ENCODE data around the gene LEMD2. TPM values are rescaled to one million over a fixed set of nuclear protein-coding genes. Genes with fewer than 3 reads are reported as not detected.

LEMD2 gene
- total RNA-seq, 1 donor from 2014 or later = 20.2 TPM

GRCh38 chr6:33777398-33778388, 11.2 kb downstream of the LEMD2 start:
- no peak for DNase-seq (ENCODE audit: low spot score)
- ATAC-seq = no peak

DNA sequence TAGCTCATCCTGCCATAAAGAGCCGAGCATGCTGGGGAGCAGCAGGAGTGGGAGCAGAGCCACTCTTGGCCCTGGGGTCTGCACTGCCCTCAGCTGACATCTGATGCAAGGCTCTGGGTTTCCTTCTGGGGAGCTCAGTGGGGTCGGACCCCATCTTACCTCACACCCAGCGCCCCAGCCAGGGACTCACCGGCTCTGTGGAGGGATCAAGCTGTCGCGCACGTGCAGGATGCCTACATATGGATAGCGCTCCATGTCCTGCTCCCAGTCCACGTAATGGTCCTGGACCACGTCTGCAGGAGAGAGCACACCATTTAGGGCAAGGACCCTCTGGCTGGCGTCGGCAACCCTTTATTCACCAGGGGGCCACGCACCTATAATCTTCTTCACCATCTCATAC, 12.2 kb downstream of the LEMD2 start:
- no peak for DNase-seq (ENCODE audit: low spot score)
- ATAC-seq = no peak

DNA sequence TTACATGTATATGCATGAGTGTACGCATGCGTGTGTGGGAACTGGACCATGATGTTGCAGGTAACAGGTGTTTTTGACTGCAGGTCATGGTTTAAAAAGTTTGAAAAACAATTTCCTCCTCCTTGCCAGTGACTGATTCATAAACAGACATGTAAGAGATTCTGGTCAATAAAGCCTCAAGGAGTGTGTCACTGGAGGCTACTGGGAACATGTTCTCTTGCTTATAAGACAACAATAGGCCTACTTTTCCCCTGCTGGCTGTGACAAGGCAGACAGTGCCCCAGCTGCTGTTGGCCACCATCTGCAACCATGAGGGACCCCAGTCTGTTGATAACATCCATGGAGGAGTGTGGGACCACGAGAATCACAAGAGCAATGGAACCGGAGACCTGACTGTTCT, 12.7 kb downstream of the LEMD2 start:
- ATAC-seq (no peak), DNase-seq (ENCODE audit: low spot score) (no peak)

- ATAC-seq (no peak), DNase-seq (ENCODE audit: low spot score) (no peak)
These were observed 14.2 kb downstream of the LEMD2 start for GRCh38 chr6:33774774-33775173.

DNA sequence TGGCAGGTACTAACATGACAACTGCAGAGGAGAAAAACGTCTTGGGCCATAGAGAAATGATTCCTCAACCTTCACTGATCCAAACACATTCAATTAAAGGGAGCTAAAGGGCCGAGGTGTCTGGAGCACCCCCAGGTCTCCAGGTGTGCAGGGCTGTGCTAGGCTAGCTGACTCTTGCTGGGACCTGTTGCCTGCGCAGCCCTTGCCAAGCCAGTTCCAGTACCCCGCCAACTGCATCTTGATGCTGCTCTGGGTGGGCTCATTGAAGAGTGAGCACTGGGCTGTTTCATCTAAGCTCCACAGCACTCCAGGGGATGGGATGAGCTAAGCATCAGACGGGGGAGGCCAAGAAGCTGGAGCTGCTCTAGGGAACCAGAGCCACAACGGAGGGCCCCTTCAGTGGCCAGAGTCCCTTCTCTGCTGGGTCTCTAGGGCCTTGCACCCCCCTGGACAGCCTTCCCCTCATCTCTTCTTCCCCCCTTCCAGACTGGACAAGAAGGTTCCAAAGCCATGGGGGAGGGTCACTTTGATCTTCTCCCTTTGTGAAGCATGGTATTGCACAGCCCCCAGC, 15.9 kb downstream of the LEMD2 start:
- no peak for DNase-seq (ENCODE audit: low spot score)
- ATAC-seq = no peak

DNA sequence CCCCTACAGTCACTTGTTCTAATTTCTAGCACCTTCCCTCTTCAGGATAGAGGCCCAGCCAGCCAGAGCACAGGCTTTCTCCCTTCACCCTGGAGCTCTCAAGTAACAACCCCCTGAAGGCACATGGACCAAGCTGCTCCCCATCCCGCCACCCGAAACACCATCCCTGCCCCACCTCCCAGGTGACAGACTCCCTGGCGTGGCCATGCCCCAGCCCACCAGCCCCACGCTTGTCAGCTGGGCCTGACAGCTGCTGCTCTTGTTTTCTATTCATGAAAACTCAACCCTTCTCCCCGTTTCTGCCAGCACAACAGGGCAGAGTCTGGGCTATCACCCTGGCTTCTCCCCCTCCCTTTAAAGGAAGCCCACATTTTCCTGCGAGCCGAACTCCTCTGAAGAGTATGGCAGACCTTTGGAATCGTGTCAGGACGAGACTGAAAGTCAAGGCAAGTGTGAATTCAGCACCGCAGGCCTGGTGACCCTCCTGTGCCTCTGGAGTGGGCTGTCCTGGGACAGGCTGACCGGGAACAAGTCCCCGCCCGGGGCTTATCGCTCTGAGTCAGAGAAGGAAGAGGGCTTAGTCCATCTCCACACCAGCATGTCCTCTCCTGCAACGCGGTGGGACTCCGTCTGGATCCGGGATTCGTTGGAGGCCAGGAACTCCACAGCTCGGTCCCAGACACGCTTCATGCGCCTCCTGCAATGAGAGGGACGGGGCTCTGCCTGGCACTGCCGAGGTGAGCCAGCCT, 16.7 kb downstream of the LEMD2 start:
- DNase-seq (ENCODE audit: low spot score) (no peak), ATAC-seq (peak; percentile 9)

GRCh38 chr6:33771146-33772081, 17.5 kb downstream of the LEMD2 start:
- peak; percentile 62 for DNase-seq (ENCODE audit: low spot score)
- peak; percentile 88 for ATAC-seq

GRCh38 chr6:33770833-33771145, 18.1 kb downstream of the LEMD2 start:
- DNase-seq (ENCODE audit: low spot score) (no peak), ATAC-seq (no peak)

DNA sequence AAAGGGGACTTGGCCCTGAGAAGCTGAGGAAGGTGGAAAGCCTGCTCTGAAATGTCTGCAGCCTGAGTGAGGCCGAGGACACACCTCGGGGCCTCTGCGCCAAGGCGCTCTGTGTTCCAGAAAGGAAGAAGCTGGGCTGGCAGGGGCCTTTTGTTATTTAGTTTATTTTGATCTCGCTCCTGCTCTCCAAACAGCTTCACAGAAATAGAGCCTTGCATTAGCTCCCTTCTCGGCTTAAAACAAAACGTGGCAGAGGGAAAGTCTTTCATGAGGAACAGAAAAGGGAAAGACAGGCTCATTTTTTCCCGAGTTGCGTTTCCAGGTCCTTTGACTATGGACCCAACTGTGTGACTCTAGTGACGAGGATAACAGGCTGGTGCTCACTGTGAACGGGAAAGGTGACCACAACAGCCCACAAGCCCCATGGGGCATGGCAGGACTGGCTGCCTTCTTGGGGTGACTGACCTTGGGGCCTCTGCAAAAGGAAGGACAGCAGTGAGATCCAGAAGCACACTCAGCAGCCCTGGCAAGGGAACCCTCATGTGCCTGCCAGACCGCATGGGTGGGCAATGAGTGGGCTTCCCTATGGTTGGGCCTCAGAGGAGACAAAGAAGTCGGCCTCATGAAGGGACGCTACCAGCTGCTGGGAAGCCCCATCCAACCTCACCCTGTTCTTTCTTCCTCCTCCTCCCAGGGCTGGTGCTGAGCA, 18.7 kb downstream of the LEMD2 start:
- DNase-seq (ENCODE audit: low spot score) (no peak), ATAC-seq (no peak)

- ATAC-seq = no peak
These were observed 19.6 kb downstream of the LEMD2 start for GRCh38 chr6:33769248-33769821.

GRCh38 chr6:33768644-33769120, 20.2 kb downstream of the LEMD2 start:
- ATAC-seq (peak; percentile 85), DNase-seq (ENCODE audit: low spot score) (peak; percentile 78)

More at GRCh38 chr6:33769248-33769821, 19.6 kb downstream of the LEMD2 start:
- DNase-seq (ENCODE audit: low spot score) = no peak

DNA sequence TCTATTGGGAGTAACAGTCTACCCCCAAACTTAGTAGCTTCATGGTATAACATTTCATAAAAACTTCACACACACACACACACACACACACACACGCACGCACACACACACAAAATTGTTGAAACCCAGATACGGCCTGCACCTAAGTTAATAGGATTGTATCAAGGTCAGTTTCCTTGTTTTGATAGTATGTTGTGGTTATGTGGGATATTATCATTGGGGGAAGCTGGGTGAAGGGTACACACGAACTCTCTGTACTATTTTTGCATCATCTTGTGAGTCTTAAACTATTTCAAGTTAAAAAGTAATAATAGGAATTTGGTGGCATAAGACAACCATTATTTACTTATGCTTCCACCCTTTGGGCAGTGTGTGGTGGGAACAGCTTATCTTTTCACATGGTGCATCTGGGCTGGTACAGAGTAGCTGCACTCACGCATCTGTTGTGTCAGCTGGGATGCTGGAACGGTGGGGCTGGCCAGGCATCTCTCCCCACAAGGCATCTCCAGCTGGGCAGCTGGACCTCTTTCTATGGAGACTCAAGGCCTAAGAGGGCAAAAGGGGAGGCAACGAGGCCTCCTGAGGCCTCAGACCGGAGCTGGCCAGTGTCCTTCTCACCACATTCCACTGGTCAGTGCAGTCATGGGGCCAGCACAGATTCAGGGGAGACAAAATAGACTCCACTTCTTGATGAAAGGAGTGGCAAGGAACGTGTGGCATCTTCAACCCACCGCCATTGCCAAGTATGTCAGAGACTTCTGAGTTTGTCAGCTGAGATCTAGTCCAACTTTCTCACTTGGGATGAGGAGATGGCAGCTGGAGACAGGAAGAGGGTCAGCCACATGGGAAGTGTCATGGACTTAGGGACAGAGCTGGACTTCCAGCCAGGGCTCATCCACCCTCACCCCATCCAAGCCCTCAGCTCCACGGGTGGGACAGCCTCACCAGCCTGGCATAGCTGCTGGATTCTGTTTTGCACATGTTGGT, 21.7 kb downstream of the LEMD2 start:
- DNase-seq (ENCODE audit: low spot score) = no peak
- no peak for ATAC-seq

DNA sequence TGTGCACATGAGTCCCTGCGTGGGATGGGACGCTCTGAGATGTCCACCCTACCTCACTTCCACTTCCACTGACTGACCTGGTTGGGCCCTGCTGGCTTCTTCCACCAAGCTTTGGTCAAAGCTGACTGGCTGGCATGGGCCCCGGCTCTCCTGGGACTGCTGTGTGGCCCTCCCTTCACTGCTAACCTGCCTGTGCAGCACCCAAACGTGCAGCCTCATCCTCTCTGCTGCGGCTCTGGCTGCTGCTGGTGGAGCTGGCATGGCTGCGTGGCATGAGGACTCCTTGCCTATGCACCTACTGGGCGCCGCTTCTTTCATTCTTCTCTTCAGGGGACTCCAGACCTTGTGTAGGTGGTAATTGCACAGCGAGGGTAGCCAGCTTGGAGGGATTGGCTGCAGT, 23.6 kb downstream of the LEMD2 start:
- ATAC-seq = no peak
- DNase-seq (ENCODE audit: low spot score) = no peak

DNA sequence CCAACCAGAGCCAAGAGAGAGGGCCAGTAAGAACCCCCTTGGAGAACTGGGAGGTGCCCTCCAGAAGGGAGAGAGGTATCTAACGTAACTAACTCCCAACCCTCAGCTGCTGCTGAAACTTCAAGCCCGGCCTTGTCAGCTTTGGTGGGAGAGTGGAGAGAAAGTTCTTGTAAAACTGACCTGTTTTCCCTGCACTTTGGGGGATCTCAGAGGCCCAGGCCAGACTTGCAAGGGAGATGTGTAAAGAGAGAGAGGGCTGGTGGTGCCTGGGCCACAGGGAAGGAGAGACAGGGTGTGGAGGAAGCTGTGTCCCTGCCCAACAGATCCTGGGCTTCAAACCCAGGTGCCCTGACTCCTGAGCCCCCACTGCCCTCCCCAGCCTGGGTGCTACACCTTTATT, 24.9 kb downstream of the LEMD2 start:
- no peak for DNase-seq (ENCODE audit: low spot score)
- no peak for ATAC-seq

GRCh38 chr6:33763483-33763882, 25.4 kb downstream of the LEMD2 start:
- ATAC-seq (no peak), DNase-seq (ENCODE audit: low spot score) (no peak)

GRCh38 chr6:33762713-33763112, 26.2 kb downstream of the LEMD2 start:
- DNase-seq (ENCODE audit: low spot score) (no peak), ATAC-seq (no peak)

GRCh38 chr6:33761922-33762629, 26.9 kb downstream of the LEMD2 start:
- ATAC-seq (peak; percentile 97), DNase-seq (ENCODE audit: low spot score) (peak; percentile 97)

DNA sequence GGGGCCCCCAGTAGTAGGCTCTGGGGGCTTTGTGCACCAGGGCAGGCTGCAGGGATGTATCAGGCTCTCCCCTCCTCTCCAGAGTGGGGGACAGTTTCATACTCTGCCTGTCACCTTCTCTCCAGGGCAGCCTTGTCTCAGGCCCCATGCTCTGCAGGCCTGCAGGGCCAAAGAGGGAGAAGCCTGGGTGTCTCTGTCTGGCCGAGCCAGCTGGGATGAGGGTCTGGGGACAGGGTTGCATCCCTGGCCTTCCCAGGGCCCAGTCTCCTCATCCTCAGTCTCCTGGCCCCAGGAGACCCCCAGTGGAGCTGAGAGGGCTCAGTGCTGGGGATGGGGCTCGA, 27.4 kb downstream of the LEMD2 start:
- ATAC-seq (peak; percentile 4), DNase-seq (ENCODE audit: low spot score) (no peak)

Measured in left lobe of liver (tissue), 2 donors.